GM21737 (cell line): Measurements from ENCODE around the gene PFKFB4.

Experiments
- ATAC-seq: cut with Tn5 transposase; IDR thresholded peaks from one replicate; pipeline ENCODE4 v1.9.1; 2021; ENCODE audit warnings: mild to moderate bottlenecking, moderate library complexity; ENCODE audit not compliant: unreplicated experiment

The PFKFB4 gene

GRCh38 chr3:48585411-48585810 is 28.8 kb upstream of the PFKFB4 start:
- no peak for ATAC-seq

GRCh38 chr3:48584836-48585235 is 28.2 kb upstream of the PFKFB4 start:
- ATAC-seq, result no peak

GRCh38 chr3:48581621-48582481 is 25.2 kb upstream of the PFKFB4 start:
- ATAC-seq, result no peak

- no peak for ATAC-seq
These were observed 20.0 kb upstream of the PFKFB4 start for GRCh38 chr3:48576647-48577046.

GRCh38 chr3:48575366-48575765 is 18.8 kb upstream of the PFKFB4 start:
- no peak for ATAC-seq

- ATAC-seq, result no peak
These were observed 17.5 kb upstream of the PFKFB4 start for GRCh38 chr3:48573973-48574585.

GRCh38 chr3:48572517-48572916 is 15.9 kb upstream of the PFKFB4 start:
- no peak for ATAC-seq

- no peak for ATAC-seq
These were observed 15.3 kb upstream of the PFKFB4 start for GRCh38 chr3:48571938-48572337.

- ATAC-seq, result no peak
These were observed 13.3 kb upstream of the PFKFB4 start for GRCh38 chr3:48569808-48570450.

- no peak for ATAC-seq
These were observed 12.8 kb upstream of the PFKFB4 start for GRCh38 chr3:48569400-48569799.

GRCh38 chr3:48568476-48568875 is 11.9 kb upstream of the PFKFB4 start:
- ATAC-seq, result no peak

- ATAC-seq, result no peak
These were observed 10.9 kb upstream of the PFKFB4 start for GRCh38 chr3:48567500-48567899.

GRCh38 chr3:48567090-48567489 is 10.5 kb upstream of the PFKFB4 start:
- no peak for ATAC-seq

GRCh38 chr3:48566401-48566760 is 9.8 kb upstream of the PFKFB4 start:
- no peak for ATAC-seq

GRCh38 chr3:48565591-48566400 is 9.2 kb upstream of the PFKFB4 start:
- ATAC-seq, result no peak

GRCh38 chr3:48565186-48565585 is 8.6 kb upstream of the PFKFB4 start:
- ATAC-seq, result no peak

GRCh38 chr3:48564667-48565066 is 8.1 kb upstream of the PFKFB4 start:
- ATAC-seq, result no peak

GRCh38 chr3:48564022-48564421 is 7.4 kb upstream of the PFKFB4 start:
- ATAC-seq, result no peak

GRCh38 chr3:48563382-48563918 is 6.8 kb upstream of the PFKFB4 start, which contains the start of gene UCN2:
Gene UCN2 (minus strand): TSS chr3:48563781. CDS start chr3:48563124, 657 bp downstream.
- ATAC-seq, result no peak

GRCh38 chr3:48562367-48563095 is 5.9 kb upstream of the PFKFB4 start:
- no peak for ATAC-seq
